Measurements from ENCODE around the gene TAP2.
"Not testable (repeated sequence)": the region's sequence is repeated elsewhere in the genome, so short reads cannot be mapped to it uniquely, and the experiment has no call there.

The TAP2 gene

DNA sequence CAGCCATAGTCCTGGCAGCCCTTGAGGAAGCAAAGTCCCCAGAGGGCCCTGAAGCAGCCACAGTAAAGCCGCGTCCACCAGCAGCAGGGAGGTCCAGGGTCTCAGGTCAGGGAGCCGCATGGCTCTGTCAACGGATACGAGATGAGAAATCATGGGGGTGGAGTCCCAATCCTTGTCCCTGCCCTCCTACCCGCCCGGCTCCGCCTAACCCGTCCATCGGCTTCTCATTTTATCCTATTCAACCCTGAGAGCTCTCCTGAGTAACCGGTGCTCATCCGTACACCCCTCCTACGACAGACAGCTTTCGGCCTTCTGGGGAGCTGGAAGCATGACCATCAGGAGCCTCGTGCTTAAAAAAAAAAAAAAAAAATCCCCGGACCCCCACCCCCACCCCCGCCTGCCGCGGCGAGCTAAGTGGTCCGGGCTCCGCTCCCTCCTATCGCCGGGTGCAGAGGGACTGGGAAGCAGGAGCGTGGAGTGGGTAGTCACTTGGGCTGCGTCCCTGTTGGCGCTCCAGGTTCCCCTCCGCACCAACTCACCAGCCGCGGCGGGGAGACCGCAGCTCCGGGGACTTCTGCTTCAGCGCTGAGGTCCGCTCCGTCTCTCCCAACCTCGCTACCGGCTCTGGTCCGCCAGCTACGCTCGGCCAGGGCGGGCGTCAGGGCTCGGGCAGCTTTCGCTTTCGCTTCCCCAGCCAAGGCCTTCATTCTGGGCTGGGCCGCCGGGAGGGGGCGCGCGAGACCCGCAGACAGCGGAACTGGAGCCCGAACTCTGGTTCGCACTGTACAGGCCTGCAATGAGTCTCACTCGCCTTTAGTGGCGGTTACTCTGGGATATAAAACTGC lies at the start of gene TAP2:
TSS of gene TAP2 (minus strand) at position 626 of the 845 bp plus-strand sequence. CDS start at position 120, 506 bp downstream.
- DNase-seq (ENCODE audit: low spot score): peak; percentile 93

DNA sequence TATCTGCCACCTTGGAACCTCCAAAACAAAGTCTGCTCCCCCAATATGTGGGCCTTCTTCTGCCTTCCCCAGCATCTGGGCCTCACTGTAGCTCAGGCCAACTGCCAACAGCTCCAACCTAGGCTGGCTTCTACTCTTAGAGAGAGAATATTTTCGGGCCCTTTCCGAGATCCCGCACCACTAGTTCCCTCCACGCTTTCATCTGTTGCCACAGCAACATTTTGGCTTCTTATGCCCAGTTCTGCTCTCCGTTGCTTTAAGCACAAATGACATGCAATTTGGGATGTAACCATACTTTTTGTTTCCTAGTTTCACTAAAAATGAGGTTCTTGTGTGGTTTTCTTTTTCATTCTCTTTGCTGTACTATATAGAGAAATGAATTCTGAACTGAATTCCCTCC lies 49.1 kb upstream of the TAP2 start:
- no peak for DNase-seq (ENCODE audit: low spot score)

DNA sequence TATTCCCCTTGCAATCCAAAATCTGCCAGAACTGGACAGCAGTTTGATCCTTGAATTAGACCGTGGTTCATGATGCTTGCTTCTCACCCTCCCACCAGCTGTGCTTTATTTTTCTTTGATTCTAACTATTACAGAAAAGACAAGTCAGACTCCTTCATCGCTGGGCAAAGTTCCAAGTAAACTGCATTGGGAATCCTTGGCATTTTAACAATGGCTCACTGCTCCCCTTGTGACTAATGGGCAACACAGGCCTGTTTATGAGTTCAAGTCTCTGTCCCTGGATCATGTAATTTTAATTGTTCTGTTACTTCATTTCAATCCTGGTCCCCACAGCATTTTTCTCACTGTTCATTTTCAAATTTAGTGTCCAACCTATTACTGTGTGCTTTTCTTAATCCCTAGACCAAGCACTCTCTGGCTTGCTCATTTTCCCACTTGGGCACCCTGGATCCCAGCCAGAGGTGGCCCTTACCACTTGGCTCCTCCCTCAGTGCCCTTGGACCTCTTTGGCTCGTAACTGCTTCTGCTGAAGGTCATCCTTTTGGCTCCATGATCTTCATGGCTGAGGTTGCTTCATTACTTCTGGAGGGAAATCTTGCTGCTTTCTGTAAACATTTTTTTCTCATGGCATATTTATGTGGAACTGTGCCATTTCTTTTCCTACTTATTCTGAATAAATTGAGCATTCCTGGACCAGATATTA lies 48.3 kb upstream of the TAP2 start:
- peak; percentile 69 for DNase-seq (ENCODE audit: low spot score)

DNA sequence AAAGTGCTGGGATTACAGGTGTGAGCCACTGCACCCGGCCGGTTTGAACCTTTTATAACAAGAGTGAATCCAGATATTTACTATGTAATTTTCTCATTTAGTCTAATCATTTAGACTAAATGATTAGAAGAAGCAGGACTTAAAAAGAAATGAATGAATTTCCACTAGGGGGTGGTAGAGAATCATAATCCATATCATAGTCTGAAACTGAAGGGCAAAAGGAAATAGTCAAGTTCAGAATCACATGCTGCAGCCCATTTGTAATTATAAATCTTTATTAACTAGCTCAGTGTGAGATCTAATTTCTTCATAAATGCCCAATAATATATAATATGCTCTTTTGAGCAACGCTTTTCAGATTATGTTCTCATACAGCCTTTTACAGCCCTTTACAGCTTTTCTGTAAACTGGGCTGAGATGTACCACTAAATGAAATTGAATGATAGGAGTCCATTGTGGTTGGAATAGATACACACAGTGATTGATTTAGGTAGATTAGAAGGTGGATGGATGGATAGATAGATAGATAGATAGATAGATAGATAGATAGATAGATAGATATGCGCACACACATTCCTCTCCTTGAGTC lies 47.3 kb upstream of the TAP2 start:
- DNase-seq (ENCODE audit: low spot score): peak; percentile 83

DNA sequence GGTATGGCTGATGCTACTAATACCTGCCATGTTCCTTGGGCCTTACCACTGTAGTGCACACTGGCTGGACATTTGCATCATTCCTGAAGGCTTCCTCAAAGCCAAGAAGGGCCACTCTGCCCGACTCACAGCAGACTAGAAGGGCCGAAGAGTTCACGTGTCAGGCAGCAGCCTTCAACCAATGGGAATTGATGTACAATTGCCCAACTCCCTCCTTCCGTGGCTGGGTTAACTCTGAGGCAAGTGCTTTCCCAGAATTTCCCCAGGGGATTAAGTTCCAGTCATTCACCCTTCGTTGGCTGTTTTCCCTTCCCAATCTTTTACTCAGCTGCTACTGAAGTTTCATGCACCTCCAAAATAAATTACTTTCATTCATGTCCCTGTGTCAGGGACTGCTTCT lies 45.2 kb upstream of the TAP2 start:
- DNase-seq (ENCODE audit: low spot score): no peak

DNA sequence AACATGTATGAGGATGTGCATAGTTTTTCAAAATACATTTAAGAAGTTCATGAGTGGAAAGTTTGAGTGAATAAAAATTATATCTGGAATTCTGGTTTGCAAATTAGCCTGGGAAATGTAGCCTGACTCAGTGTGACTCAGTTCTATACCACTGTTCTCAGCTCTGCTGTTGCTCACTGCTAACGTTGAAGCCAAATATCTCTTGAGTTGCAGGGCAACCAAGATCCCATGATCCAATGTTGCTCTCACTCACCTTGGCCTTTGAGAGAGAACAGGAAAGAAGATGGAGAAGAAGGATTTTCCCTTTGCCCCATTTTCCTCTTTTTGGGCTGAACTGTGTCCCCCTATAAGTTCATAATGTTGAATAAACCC lies 44.3 kb upstream of the TAP2 start:
- peak; percentile 69 for DNase-seq (ENCODE audit: low spot score)

DNA sequence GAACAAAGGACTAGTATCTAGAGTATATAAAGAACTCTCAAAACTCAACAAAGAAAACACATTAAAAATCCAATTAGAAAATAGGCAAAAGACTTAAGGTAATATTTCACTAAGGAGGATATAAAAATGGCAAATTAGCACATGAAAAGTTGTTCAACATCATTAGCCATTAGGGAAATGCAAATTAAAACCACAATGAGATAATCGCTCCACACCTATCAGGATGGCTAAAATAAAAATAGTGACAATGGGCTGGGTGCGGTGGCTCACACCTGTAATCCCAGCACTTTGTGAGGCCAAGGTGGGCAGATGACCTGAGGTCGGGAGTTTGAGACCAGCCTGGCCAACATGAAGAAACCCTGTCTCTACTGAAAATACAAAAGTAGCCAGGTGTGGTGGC lies 42.4 kb upstream of the TAP2 start:
- not testable (repeated sequence) for DNase-seq (ENCODE audit: low spot score)

DNA sequence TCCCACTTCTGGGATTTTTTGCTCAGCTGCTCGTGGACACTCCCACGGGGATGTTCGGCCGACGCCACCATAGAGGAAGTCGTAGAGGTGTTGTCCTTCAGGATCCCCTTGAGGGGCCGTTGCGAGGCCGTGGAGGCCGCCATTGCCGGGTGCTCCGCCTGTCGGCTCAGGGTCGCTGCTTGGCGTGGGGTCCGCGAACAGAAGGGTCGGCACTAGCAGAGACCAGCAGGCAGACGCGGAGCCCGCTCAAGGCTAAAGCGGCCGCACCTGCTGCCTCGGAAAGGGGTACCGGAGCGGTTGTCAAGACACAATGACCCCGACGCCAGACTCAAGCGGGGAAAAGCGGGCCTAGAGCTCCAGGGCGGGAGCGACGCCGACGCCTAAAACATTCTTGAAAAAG lies 41.2 kb upstream of the TAP2 start:
- no peak for DNase-seq (ENCODE audit: low spot score)

DNA sequence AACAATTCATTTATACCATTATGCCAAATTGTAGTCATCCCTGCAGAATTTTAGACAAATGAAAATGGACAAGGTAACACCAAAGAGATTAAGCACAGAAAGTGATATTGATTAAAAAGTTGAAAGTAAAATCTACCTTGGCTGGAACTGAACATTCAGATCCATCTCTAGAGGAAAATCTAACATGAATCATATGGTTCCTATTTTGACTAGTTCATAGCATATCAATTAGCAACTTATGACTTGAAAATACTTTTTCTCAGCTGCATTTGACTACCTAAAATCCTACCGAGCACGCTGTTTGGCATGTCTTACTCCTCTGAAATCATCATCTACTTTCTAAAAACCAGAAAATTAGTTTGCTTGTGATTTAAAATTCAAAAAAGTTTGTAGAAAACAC lies 38.1 kb upstream of the TAP2 start:
- no peak for DNase-seq (ENCODE audit: low spot score)

DNA sequence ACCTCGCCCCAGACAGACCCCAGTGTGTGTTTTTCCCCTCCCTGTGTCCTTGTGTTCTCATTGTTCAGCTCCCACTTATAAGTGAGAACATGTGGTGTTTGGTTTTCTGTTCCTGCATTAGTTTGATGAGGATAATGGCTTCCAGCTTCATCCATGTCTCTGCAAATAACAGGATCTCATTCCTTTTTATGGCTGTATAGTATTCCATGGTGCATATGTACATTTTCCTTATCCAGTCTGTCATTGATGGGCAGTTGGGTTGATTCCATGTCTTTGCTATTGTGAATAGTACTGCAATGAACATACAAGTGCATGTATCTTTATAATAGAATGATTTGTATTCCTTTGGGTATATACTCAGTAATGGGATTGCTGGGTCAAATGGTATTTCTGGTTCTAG lies 35.4 kb upstream of the TAP2 start:
- DNase-seq (ENCODE audit: low spot score): not testable (repeated sequence)

DNA sequence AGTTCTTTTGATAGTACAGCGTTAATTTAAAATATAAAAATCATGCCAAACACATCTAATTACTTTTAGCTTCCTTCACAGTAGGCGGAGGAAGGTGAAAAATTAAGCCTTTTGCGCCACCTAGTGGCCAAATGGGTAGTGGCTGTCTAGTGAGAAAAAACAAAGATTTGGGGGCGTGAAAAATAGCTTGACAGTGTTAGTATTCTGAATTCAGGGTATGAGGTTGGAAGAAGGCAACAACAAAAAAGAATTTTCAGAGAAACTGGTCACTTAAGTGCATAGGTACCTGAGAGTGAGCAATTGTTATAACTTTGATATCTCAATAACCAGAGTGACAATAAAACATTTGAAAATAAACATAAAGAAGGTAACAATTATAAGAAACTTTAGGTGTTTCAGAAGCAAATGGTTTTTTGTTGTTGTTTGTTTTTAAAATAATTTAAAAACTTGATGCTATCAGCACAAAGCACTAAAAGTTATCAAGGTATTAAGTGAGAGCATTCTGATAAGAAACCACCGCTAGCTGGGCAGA lies 29.8 kb upstream of the TAP2 start:
- peak; percentile 67 for DNase-seq (ENCODE audit: low spot score)

DNA sequence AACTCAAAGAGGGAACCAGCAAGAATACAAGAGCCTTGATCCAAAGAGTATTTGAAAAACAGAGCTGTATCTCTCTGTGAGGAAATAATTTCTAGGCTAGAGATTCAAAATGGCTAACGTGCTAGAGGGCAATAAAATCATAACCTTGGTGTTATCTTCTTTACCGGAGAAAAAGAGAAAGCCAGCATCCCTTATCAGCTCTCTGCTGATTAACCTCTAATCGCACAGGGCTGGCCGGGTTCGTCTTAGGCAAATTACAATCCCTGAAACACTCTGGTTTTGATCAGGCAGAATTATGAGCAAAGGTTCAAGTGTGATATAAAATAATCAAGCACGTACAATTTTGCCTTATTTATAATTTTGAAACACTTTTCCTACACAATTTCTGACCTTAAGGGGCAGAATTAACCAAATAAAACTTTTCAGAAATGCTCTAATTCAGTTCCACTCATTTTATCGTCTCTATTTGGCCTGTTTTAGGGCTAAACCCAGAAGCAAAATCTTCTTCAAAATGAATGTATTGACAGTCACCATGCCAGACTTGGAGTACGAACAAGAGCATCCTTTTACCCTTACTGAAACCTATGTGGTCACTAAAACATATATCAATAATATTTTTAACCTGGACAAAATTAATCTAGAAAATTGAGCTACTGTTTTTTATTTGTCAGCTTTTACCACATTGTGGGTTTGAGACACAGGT lies 29.2 kb upstream of the TAP2 start:
- no peak for DNase-seq (ENCODE audit: low spot score)

DNA sequence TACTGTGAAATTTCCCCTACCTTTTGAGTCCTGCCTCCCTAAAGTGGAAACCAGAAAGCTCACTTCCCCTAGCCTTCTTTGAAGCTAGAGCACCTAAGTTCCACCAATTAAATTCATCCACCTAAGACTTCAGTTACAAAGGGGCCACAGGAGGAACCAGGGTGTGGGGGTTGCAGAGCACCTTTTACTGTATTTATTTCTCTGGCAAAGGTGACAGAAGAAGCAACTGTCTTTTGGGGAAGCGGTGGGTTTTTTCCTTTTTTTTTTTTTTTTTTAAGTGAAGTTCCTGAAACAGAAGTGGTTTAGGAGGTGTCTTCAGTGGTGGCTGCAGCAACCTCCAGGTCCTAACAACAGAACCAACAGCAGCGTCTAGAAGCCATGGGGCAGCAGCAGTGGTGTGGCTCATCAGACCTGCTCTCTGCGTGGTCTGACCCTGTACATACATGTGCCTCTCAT lies 28.5 kb upstream of the TAP2 start:
- no peak for DNase-seq (ENCODE audit: low spot score)

DNA sequence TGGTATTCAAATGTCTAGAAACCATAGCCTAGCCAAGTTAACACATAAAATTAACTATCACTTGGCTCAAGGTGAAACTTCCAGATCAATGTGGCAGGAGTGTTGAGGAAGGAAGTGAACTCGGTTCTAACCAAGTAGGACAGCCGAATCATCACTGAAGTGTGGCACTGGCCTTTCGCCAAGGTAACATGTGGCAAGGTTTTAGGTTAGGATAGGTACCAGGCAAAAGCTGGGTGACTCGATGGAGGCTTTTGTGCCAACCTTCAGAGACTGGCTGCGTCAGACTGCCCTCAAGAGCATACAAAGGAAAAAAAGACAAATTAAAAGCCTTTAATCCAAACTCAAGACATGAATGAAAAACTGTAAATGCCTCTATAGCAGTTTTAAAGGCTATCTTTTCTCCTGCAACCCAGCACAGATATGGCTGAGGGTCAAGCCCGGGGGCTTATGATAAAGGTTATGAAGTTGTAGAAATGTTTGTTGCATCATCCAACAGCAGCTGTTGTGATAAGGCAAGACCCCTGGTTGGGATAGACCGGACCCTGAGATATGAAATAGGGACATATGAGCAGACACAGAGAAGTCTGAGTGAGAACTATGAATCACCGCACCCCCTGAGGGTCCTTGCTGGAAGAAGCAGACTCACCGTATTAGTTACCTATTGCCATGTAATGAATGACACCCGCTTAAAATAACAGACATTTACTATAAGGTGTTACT lies 27.3 kb upstream of the TAP2 start:
- no peak for DNase-seq (ENCODE audit: low spot score)

DNA sequence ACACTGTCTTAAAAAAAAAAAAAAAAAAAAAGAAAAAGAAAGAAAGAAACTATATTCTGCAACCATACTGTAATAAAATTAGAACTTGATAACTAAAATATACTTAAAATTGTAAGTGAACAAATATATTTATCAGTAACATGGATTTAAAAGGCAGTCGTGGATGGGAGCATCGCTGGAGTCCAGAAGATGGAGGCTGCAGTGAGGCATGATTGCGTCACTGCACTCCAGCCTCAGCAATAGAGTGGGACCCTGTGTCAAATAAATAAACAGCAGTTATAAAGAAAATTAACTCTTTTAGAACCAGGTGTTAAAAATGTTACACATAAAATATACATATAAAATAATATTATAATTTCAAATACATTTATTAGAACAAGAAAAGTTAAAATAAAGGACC lies 24.2 kb upstream of the TAP2 start:
- no peak for DNase-seq (ENCODE audit: low spot score)

DNA sequence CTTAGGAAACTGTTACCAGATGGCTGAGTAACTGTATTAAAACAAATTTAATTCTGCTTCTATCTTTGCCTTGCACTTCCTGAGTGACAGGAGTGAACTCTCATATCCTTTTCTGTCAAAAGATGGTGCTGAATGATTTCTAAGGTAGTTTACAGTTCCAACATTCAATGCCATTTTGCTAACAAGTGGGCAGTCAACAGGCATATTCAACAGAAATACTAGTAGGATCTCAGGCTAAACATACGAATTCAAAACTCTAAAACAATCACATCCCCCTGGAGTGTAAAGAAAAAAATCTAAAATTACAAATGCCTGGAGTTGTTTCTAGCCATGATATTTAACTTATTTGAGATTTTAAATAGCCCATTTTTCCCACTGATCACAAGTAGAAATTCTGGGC lies 22.1 kb upstream of the TAP2 start:
- no peak for DNase-seq (ENCODE audit: low spot score)

DNA sequence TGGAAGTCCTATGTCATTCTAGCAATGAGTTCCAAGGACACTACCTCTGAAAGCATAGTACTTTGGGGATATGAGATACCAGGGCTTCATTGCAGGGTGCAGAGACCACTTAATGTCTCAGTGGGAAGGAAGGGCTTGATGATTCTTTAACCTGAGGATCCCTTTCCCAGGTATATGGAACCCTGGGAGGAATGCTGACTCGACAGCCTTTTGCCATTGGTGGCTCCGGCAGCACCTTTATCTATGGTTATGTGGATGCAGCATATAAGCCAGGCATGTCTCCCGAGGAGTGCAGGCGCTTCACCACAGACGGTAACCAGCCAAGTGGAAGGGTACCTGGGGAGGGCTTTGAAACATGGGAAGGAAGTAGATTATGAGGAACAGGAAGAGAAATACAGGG lies 19.7 kb upstream of the TAP2 start:
- DNase-seq (ENCODE audit: low spot score): no peak

DNA sequence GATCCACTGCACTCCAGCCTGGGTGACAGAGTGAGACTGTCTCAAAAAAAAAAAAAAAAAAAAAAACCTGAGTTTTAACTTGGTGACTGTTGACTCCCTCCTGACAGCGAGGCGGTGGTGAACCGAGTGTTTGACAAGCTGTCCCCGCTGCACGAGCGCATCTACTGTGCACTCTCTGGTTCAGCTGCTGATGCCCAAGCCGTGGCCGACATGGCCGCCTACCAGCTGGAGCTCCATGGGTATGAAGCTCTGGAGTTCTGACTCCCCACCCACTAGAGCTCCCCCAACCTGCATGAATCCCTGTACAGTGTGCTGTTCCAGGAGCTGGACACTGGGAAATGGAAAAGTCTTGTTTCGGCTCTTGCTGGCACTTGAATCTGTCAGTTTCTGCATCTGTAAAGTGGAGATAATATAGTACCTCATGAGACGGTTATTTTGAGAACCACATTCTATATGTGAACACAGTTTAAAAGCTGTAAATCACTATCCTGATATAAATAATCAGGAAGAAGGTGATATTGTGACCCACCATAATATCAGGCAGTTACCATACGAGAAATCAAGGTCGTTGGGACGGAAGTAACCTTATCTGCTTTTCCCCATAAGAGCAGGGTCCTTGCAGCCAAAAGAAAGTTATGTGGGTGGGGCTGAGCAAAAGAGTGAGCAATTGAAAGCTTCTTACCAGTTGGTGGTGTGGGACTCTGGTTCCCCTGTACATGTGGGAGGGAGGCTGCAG lies 18.8 kb upstream of the TAP2 start:
- DNase-seq (ENCODE audit: low spot score): no peak

DNA sequence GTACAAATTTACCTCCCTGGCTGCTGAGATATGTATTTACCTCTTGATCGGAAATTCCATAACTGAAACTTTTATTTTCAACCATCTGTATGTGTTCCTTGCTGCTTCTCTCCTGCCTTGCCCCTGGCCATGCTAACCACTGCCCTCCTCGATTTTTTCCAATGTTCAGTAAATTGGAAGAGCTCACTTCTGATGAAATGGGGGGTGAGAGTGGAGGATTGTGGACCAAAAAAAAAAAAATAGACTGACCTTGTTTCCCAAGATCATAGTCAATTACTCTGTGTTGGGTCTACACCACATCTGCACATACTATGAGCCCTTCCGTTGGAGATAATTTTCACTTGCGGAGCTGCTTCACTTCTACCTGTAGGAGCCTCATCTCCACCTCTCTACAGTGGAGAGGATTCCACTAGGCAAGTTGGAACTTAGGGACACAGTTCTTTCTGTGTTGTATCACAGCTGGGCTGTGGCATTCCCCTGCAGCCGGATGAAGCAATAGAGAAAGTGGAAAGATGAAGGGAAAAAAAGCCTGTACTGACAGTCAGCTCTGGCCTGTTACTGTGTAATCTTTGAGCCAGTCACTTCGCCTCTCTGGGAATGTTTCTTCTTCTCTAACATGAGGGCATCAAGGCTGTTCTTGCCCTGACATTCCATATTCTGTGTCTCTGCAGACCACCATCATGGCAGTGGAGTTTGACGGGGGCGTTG lies 17.1 kb upstream of the TAP2 start:
- no peak for DNase-seq (ENCODE audit: low spot score)

Data from RKO (cell line).